PC-3 (cell line): Measurements from ENCODE around the gene ZFX. TPM values are rescaled to one million over a fixed set of nuclear protein-coding genes. Genes with fewer than 3 reads are reported as not detected.
A peak's percentile ranks its signal among the peaks of the same experiment; 100 is the strongest.

Source experiments
- ATAC-seq: fragments of 200-7000 bp; cut with Tn5 transposase; 2 replicates; pipeline ENCODE4 v1.9.1; 2020; ENCODE audit warnings: mild to moderate bottlenecking, moderate library complexity
- BruUV-seq: library from RNA; stranded (reverse); fragments of 400-500 nt; replicated peaks from 2 replicates; lab custom pipeline; 2021; lab: Mats Ljungman, UMichigan
- CTCF ChIA-PET: fragments of 300-600 bp; sonication (Branson Sonifier 250); formaldehyde crosslinking; loops from one replicate; lab custom pipeline; 2022; ENCODE audit warnings: antibody characterized with exemption; lab: Charles Lee
- POLR2A ChIA-PET: fragments of 300-600 bp; sonication (Branson Sonifier 250); formaldehyde crosslinking; loops from one replicate; lab custom pipeline; 2022; ENCODE audit warnings: antibody characterized with exemption; ENCODE audit not compliant: unreplicated experiment; lab: Charles Lee
- DNase-seq: peaks from one replicate; pipeline ENCODE4 v3.0.0-alpha.2; 2015
- H2AFZ ChIP-seq: fragments of 300-600 bp; sonication (generic); 2 replicates; pipeline ENCODE4 v1.6.0; 2016; ENCODE audit warnings: antibody characterized with exemption, low read length
- H3F3A ChIP-seq: fragments of 300-600 bp; sonication (generic); one replicate; pipeline ENCODE4 v1.6.0; 2017; ENCODE audit warnings: antibody characterized with exemption, low read length, control low read depth, mild to moderate bottlenecking; ENCODE audit not compliant: unreplicated experiment
- H3K27ac ChIP-seq: fragments of 300-600 bp; sonication (generic); 2 replicates; pipeline ENCODE4 v1.5.1; 2016; ENCODE audit warnings: mild to moderate bottlenecking, low read length
- H3K27me3 ChIP-seq: fragments of 300-600 bp; sonication (generic); 2 replicates; pipeline ENCODE4 v1.6.1; 2016; ENCODE audit warnings: low read length, mixed read lengths
- H3K36me3 ChIP-seq: fragments of 300-600 bp; sonication (generic); 2 replicates; pipeline ENCODE4 v1.6.1; 2016; ENCODE audit warnings: low read depth, mixed run types, low read length, mixed read lengths
- H3K4me1 ChIP-seq: fragments of 300-600 bp; sonication (generic); 2 replicates; pipeline ENCODE4 v1.5.1; 2016; ENCODE audit warnings: low read length; ENCODE audit not compliant: insufficient read depth
- H3K4me2 ChIP-seq: fragments of 300-600 bp; sonication (generic); 2 replicates; pipeline ENCODE4 v1.6.0; 2016; ENCODE audit warnings: low read length
- H3K4me3 ChIP-seq: fragments of 300-600 bp; sonication (generic); 2 replicates; pipeline ENCODE4 v1.5.1; 2016; ENCODE audit warnings: mild to moderate bottlenecking, low read length, mixed read lengths
- H3K79me2 ChIP-seq: fragments of 300-600 bp; sonication (generic); 2 replicates; pipeline ENCODE4 v1.6.1; 2017; ENCODE audit warnings: low read length, mixed read lengths
- H3K9ac ChIP-seq: fragments of 300-600 bp; sonication (generic); 2 replicates; pipeline ENCODE4 v1.6.0; 2016; ENCODE audit warnings: mild to moderate bottlenecking, low read length
- H3K9me2 ChIP-seq: fragments of 300-600 bp; sonication (generic); replicated peaks from 2 replicates; pipeline ENCODE4 v1.6.1; 2016; ENCODE audit warnings: mixed run types, low read length, mixed read lengths
- H3K9me3 ChIP-seq: fragments of 300-600 bp; sonication (generic); 2 replicates; pipeline ENCODE4 v1.6.1; 2016; ENCODE audit warnings: low read length, mixed read lengths
- H4K20me1 ChIP-seq: fragments of 300-600 bp; sonication (generic); 2 replicates; pipeline ENCODE4 v1.6.1; 2016; ENCODE audit warnings: low read length, mixed read lengths
- EZH2 ChIP-seq: fragments of 300-600 bp; sonication (generic); IDR thresholded peaks from one replicate; pipeline ENCODE4 v1.6.1; 2017; ENCODE audit warnings: antibody characterized with exemption, mild to moderate bottlenecking, low read length; ENCODE audit not compliant: unreplicated experiment
- EZH2phosphoT487 ChIP-seq: fragments of 300-600 bp; sonication (generic); IDR thresholded peaks from 2 replicates; pipeline ENCODE4 v1.6.1; 2018; ENCODE audit warnings: mild to moderate bottlenecking, antibody characterized with exemption, low read length, borderline replicate concordance
- intact Hi-C: fragments of 100-400 bp; cut with micrococcal nuclease; formaldehyde crosslinking; loops from 2 replicates; pipeline ENCODE4 v1.9.0; 2023
- total RNA-seq: library from RNA; depleted of rRNA; stranded (reverse); fragments of >200 nt; gene quantifications from 2 replicates; pipeline ENCODE4 v1.2.3, GENCODE V29; 2014
- TF ChIP-seq, protein P1 (sequence below): fragments of 300-600 bp; sonication (generic); conservative IDR thresholded peaks from 2 replicates; pipeline ENCODE4 v1.5.1; 2017; ENCODE audit warnings: antibody characterized with exemption, low read depth, mild to moderate bottlenecking, low read length

The ZFX gene
- total RNA-seq, 1 experiment from 2014 or later: 21.0 TPM

DNA sequence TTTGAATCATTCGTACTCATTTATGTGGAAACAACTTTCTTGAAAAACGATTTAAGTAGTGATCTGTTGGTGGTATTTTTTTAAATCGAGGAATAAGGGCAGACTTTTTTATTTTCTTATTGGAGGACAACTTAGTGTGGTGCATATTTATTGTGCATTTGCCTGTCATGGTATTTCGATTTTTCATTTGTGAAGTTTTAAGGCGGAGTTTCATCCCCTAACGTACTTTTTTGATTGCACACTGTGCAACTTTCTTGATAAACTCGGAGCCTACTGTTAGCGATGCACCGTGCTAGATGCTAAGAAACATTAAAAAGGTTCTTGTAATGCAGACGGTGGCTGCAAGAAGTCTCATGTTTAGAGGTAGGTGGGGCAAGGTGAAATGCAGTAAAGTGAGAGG is 1.4 kb downstream of the ZFX start:
- peak overlapping the region; percentile 78 for H3K27ac ChIP-seq
- peak overlapping the region; percentile 95 for H3K9ac ChIP-seq
- TF ChIP-seq EZH2: no peak
- TF ChIP-seq, protein P1, sequence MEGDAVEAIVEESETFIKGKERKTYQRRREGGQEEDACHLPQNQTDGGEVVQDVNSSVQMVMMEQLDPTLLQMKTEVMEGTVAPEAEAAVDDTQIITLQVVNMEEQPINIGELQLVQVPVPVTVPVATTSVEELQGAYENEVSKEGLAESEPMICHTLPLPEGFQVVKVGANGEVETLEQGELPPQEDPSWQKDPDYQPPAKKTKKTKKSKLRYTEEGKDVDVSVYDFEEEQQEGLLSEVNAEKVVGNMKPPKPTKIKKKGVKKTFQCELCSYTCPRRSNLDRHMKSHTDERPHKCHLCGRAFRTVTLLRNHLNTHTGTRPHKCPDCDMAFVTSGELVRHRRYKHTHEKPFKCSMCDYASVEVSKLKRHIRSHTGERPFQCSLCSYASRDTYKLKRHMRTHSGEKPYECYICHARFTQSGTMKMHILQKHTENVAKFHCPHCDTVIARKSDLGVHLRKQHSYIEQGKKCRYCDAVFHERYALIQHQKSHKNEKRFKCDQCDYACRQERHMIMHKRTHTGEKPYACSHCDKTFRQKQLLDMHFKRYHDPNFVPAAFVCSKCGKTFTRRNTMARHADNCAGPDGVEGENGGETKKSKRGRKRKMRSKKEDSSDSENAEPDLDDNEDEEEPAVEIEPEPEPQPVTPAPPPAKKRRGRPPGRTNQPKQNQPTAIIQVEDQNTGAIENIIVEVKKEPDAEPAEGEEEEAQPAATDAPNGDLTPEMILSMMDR: no peak
- no peak for TF ChIP-seq EZH2phosphoT487
- intact Hi-C loops: loop anchor here (2.0 to 10.0 kb wide), 2 partner anchors 68 to 94 kb away; no protein-coding TSS in a partner anchor
- peak overlapping the region; percentile 93 for H3K4me2 ChIP-seq
- CTCF ChIA-PET: no interaction called here
- POLR2A ChIA-PET: no interaction called here
- TSS peak; percentile 51 for BruUV-seq
- H3K36me3 ChIP-seq: peaks cover 5% of the 10 kb centered on the region; the same call in 1 of the 2 replicates
- H3K79me2 ChIP-seq: peaks cover 64% of the 10 kb centered on the region
- peak overlapping the region; percentile 95 for H3K4me3 ChIP-seq
- DNase-seq (no peak), ATAC-seq (no peak)
- H2AFZ ChIP-seq: no peak overlapping the region
- peaks cover 3% of the 10 kb centered on the region for H3F3A ChIP-seq
- no peaks in the 10 kb centered on the region for H3K9me2 ChIP-seq
- peaks cover 53% of the 10 kb centered on the region for H3K4me1 ChIP-seq
- H3K9me3 ChIP-seq: no peaks in the 10 kb centered on the region
- peaks cover 49% of the 10 kb centered on the region for H4K20me1 ChIP-seq
- no peaks in the 10 kb centered on the region for H3K27me3 ChIP-seq

GRCh38 chrX:24151513-24151912 is 2.0 kb downstream of the ZFX start:
- DNase-seq (no peak), ATAC-seq (no peak)
- Histone ChIP-seq H3K4me2 (peak overlapping the region; percentile 93), H4K20me1 (peaks cover 55% of the 10 kb centered on the region), H3K4me3 (peak overlapping the region; percentile 95), H3K27me3 (no peaks in the 10 kb centered on the region), H3K79me2 (peaks cover 70% of the 10 kb centered on the region), H3K9me3 (no peaks in the 10 kb centered on the region), H3K27ac (no peak overlapping the region), H3K36me3 (peaks cover 5% of the 10 kb centered on the region; the same call in 1 of the 2 replicates), H3K9me2 (no peaks in the 10 kb centered on the region), H3K4me1 (peaks cover 47% of the 10 kb centered on the region), H2AFZ (no peak overlapping the region), H3F3A (peaks cover 3% of the 10 kb centered on the region), H3K9ac (peak overlapping the region; percentile 95; the same call in 1 of the 2 replicates)
- TF ChIP-seq EZH2: no peak
- TF ChIP-seq EZH2phosphoT487: no peak
- TF ChIP-seq, protein P1: no peak
- CTCF ChIA-PET: no interaction called here
- no TSS peak for BruUV-seq
- intact Hi-C loops: loop anchor here (2.0 to 10.0 kb wide), 2 partner anchors 69 to 93 kb away; no protein-coding TSS in a partner anchor
- POLR2A ChIA-PET: no interaction called here

- Histone ChIP-seq H3K79me2 (peaks cover 87% of the 10 kb centered on the region), H3K4me2 (peak overlapping the region; percentile 58), H3F3A (no peaks in the 10 kb centered on the region), H3K4me3 (peak overlapping the region; percentile 40), H3K9me3 (no peaks in the 10 kb centered on the region), H3K9me2 (no peaks in the 10 kb centered on the region), H3K27me3 (no peaks in the 10 kb centered on the region), H3K27ac (no peak overlapping the region), H3K4me1 (peaks cover 31% of the 10 kb centered on the region), H2AFZ (no peak overlapping the region), H3K9ac (no peak overlapping the region), H3K36me3 (peaks cover 5% of the 10 kb centered on the region; the same call in 1 of the 2 replicates), H4K20me1 (peaks cover 69% of the 10 kb centered on the region)
- CTCF ChIA-PET: no interaction called here
- intact Hi-C loops: loop anchor here (10.0 kb wide), 1 partner anchor 92 kb away; no protein-coding TSS in a partner anchor
- DNase-seq: no peak
- ATAC-seq: no peak
- POLR2A ChIA-PET: no interaction called here
- no TSS peak for BruUV-seq
- no peak for TF ChIP-seq EZH2phosphoT487
- TF ChIP-seq, protein P1: no peak
- no peak for TF ChIP-seq EZH2
Measured at GRCh38 chrX:24153178-24153795, 3.8 kb downstream of the ZFX start.
